GM21381 (cell line): ENCODE measurements around the gene CD80.

Experiments used
- ATAC-seq: cut with Tn5 transposase; IDR thresholded peaks from one replicate; pipeline ENCODE4 v1.9.1; 2021; ENCODE audit warnings: mild to moderate bottlenecking, moderate library complexity; ENCODE audit not compliant: unreplicated experiment

CD80 gene

DNA sequence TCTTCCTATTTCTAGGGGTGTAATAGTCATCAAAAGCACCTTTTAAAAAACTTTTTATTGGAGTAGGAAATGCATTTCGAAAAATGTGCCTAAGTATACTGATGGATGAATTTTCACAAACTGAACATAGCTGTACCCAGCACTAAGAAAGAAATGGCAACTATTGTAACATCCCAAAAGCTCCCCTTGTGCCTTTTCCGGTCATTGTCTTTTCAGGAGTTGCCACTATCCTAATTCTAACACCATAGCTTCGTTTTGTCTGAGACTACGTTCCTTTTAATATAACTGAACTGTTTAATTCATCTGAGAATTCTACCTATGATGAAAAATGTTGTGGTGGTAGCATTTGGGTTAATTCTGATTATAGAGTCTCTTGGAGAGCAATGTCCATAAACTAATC, 59.1 kb downstream of the CD80 start:
- no peak for ATAC-seq

DNA sequence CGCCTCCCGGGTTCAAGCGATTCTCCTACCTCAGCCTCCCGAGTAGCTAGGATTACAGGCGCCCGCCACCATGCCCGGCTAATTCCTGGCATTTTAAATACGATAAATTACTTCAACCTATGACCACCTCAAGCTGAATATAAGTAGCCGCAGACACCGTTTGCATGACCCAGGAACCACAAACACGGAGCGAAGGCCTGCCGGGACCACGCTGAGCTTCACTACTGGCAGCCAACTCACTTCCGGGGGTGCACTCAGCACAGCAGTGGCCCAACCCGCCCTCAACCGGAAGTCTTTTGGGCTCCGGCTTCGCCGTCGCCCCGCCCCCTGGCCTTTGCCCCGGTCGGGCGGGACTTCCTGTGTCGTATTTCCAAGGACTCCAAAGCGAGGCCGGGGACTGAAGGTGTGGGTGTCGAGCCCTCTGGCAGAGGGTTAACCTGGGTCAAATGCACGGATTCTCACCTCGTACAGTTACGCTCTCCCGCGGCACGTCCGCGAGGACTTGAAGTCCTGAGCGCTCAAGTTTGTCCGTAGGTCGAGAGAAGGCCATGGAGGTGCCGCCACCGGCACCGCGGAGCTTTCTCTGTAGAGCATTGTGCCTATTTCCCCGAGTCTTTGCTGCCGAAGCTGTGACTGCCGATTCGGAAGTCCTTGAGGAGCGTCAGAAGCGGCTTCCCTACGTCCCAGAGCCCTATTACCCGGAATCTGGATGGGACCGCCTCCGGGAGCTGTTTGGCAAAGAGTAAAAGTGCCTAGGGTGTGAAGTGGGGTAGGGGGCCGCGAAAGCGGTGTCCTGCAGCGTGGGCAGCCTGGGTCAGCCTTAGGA, 61.0 kb downstream of the CD80 start, which contains the start of gene TIMMDC1:
TIMMDC1 (plus strand) TSS at position 362 of the 826 bp plus-strand sequence; CDS start at position 549, 187 bp downstream.
- peak; percentile 99 for ATAC-seq

DNA sequence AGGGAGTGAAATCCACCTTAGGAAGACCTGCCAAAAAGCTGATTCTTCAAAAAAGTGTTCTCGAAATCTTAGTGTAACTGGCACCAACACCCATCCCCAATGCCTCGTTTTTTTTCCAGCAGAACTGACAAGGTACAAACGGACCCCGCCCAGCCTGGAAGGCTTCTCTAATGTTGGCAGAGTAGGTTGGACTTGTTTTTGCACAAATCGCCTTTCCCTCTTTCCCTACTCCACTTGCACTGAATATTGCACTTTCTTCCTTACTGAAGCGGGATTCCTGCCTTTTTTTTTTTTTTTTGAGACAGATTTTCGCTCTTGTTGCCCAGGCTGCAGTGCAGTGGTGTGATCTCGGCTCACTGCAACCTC, 61.6 kb downstream of the CD80 start:
- ATAC-seq: no peak

DNA sequence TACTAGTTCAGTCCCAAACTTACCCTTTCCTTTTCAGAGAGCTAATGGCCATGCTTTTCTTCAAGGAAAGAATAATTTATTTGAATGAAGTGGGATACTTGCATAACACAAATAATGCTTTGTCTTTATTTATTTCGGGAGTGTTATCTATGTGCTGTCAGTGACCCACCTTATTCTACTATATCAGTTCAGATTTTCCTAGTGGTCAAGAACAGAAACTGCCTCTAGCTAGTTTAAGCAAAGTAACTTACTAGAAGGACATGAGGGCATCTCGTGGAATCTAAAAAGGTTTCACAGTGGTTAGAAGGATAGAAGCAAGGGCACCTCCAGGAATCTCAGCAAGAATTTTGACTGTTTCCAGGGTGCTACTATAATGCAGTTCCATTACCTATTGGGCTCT, 64.8 kb downstream of the CD80 start:
- ATAC-seq: no peak

DNA sequence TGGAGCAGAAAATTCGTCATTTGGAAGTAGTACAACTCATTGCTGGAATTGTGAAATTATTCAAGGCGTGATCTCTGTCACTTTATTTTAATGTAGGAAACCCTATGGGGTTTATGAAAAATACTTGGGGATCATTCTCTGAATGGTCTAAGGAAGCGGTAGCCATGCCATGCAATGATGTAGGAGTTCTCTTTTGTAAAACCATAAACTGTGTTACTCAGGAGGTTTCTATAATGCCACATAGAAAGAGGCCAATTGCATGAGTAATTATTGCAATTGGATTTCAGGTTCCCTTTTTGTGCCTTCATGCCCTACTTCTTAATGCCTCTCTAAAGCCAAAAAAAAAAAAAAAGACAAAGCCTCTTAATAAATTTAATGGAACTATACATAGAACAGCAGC, 66.6 kb downstream of the CD80 start:
- no peak for ATAC-seq

DNA sequence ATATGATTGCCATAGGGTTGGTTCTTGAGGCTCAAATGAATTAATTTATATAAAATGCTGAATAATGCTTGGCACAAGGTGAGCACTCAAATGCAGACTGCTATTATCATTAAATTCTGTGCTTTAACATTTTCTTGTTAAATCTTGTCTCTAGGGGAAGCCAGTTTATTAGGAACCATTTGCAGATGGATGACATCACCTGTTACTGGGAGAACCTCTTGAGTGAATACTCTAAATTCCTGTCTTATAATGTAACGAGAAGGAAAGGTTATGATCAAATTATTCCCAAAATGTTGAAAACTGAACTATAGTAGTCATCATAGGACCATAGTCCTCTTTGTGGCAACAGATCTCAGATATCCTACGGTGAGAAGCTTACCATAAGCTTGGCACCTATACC, 67.3 kb downstream of the CD80 start:
- ATAC-seq: no peak

DNA sequence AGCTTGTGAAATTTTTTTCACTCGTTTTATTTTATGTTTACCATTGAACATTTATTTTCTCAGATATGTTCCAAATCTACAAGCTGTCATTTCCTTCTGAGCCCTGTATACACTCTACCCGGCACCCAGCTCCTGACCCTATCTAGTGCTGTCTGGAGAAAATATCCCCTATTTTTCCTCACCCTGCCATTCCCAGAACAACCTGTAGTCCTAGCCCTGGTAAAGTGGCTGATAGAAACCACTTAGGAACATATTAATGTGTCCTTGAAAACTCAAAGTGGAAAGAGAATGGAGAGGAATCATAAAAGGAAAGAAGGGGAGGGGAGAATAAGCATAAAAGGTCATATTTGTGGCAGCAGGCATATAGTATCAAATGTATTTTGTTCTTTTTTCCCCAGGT, 69.3 kb downstream of the CD80 start:
- no peak for ATAC-seq

DNA sequence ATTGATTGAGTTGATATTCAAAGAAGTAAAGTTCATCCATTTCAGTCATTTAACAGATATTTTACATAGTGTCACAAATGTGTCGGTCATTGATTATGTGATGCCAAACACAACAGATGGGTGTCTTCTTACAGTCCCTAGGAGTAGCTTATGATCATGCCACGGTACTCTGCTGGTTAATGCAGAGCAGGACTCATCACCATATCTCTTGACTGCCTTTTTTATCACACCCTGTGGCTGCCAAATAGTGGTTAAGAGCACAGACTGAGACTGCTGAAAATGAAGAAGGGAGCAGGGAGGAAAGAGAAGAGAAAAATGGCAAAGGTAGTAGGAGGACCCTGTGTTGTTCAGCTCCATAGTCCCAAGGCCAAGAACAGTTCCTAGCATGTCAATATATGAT, 73.9 kb downstream of the CD80 start:
- no peak for ATAC-seq

DNA sequence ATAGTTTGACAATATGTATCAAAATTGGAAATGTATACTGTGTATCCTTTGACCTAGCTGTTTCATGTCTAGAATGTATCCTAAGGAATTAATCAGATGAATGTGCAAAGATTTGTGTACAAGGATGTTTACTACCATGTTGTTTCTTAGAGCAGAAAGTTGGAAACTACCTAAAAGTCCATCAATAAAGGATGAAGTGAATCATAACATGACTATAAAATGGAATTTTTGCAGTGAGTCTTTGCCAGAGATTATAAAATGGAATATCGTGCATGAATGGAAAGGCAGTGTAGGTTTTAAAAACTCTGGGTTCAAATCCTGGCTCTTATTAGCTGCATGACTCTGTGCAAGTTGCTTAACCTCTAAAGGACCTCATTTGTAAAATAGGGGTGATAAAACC, 76.3 kb downstream of the CD80 start:
- ATAC-seq: no peak

DNA sequence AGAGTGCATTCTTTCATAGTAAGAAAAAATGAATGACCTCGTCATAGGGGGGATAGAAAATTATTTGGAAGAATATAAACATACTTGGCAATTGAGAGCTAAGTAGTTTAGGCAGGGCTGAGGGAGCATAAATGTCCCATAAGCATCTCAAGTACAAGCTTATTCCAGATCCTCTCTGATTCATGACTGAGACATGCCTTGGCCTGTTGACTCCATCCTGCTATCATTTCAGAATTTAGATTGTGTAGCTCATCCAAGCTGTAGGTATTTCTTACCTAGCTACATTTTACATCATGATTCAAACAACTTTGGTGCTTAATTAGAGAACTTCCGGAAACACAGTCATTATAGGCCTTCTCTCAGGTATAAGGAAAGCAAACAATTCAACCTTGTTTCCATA, 78.3 kb downstream of the CD80 start:
- ATAC-seq: no peak
